HG02852 (cell line): ENCODE measurements around the gene TENM3.

ENCODE experiments used
- ATAC-seq: cut with Tn5 transposase; IDR thresholded peaks from one replicate; pipeline ENCODE4 v1.9.1; 2021; ENCODE audit warnings: mild to moderate bottlenecking, moderate library complexity; ENCODE audit not compliant: unreplicated experiment

Gene TENM3

DNA sequence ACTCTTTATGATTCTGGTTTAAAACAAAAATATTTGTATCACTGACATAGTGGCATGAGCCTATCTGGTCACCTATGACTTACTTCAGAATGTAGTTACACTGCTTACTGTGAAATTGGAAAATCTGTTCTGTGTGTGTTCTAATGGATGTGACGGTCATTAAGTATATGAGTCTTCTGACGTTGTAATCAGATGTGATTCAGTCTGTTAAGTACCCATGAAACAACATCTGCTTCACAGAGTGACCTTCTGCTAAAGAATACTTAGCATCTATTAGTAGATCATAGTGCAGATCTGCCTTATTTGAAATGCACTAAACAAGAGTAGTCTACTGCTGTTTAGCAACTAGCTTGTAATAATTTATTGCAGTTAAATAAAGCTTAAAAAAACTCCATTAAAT is 356.9 kb downstream of the TENM3 start:
- ATAC-seq = no peak

DNA sequence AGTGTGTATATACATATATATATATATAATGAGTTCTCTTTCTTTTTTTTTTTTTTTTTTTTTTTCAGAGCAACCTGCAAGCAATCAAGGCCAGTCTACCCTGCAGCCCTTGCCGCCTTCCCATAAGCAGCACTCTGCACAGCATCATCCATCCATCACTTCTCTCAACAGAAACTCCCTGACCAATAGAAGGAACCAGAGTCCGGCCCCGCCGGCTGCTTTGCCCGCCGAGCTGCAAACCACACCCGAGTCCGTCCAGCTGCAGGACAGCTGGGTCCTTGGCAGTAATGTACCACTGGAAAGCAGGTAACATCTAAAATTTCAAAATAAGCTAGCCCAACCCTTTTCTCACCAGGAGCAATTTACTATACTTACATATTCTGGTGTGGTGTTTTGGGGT is 357.7 kb downstream of the TENM3 start:
- ATAC-seq = no peak

DNA sequence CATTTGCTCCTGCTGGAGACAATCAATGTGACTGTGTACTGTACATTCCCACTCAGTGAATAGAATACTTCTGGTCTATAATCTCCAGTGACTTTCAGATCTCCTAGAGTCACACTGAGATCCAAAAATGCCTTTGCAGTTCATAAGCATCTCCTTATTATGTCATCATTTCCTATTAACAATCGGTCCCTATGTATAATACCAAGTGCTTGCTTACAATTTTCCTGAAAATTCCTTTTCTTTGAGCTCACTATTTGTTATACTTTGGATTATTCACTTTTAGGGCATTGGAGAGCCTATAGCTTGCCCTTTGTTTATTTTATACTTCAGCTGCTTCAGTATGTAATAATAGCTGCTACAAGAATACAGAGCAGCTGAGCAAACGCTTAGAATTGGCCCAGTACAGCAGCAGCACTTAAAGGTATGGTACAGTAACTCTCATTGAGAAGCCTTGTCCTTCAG is 361.0 kb downstream of the TENM3 start:
- ATAC-seq = no peak

DNA sequence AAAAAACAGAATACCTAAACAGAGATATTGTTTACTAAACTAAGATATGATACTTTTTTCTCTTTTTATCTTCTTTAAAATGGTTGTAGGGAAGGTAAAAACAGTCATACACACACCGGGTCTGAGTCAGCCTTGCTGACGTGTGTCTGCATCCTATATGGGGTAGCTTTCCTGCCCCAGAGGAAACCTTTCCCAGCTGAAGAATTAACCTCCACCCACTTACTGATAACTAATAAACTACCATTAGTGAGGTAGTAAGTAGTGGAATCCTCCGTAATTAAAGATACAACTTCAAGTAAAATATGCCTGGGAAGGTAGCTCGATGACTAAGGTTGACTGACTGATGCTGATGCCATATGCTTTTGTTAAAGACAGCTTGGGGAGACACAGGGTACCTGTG is 361.8 kb downstream of the TENM3 start:
- no peak for ATAC-seq

DNA sequence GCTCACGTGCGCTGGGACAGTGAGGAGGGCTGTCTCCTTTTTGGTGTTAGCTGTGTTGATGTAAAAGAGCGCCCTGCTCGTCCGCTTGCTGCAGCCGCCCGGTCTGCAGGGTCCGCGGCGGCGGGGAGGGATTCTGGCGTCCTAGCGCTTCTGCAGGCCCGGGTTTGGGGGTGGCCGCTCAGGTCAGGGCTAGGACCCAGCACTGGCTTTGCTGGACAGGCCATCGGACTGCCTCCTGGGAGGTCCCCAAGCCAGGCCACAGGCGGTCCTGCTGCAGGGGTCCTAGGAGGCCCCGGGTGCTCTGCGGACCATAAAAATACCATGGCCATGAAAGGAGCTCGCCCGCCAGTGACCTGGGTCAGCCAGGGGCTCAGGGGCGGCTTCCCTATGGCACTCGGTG is 365.3 kb downstream of the TENM3 start:
- ATAC-seq = no peak

DNA sequence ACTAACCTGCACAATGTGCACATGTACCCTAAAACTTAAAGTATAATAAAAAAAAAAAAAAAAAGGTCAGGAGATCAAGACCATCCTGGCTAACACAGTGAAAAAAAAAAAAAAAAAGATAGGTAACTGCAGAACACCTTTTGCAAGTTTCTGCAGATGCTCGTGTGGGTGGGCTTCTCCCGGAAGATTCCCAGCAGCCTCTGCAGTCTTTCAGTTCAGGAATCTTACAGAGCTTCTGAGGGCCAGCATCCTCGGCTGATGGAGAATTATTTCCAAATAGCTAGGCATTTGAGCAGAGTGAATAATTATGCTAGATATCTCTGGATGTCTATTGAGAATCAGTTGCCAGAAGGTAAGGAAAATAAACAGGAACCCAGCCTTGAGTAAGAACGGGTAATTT is 373.3 kb downstream of the TENM3 start:
- no peak for ATAC-seq

DNA sequence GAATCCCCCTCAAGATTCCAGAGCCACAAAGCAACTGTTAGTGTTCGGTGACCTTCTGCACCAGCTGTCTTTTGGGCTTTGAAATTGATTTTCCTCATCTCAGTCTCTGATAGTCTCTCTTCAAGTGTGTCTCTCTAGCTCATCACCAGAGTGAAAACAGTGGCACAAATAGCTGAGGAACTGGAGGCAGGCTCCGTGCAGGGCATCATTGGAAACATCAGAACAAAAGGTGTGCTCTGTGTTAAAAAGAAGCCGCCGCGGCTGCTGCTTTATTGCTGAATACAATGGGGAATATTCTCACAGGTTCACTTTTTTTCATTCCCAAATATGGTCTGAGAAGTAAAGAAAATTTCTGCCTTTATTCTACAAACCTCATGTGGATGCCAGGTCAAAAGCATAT is 376.5 kb downstream of the TENM3 start:
- ATAC-seq = no peak

DNA sequence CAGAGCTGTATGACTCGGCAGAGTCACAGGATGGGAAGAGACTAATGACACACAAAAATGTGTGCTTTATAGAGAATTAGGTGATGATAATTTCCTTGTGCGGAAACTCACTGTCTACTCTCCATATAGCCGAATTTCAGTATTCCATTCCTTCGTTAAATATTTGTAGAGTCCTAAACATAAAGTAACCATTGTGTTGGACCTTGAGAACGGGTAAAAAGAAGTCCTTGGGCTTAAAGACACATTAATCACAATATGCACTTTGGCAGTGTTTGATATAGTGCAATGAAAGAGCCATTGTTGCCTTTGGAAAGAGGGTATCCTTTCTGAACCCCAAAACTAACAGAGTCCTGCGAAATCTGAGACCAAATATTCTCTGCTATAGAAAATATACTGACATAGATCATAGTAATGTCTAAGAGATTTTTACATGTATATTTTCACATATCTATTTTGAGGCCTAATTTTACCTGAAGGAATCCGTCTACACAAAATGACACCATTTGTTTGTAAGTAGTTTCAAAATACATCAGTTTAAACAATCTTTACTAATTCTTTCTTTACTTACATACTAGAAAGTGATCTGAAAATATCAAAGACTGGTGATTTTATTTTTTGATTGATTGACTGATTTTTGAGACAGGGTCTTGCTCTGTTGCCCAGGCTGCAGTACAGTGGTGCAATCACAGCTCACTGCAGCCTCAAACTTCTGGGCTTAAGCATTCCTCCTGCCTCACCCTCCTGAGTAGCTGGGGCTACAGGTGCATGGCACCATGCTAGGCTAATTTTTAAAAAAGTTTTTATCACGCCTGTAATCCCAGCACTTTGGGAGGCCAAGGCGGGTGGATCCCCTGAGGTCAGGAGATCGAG is 377.1 kb downstream of the TENM3 start:
- no peak for ATAC-seq

DNA sequence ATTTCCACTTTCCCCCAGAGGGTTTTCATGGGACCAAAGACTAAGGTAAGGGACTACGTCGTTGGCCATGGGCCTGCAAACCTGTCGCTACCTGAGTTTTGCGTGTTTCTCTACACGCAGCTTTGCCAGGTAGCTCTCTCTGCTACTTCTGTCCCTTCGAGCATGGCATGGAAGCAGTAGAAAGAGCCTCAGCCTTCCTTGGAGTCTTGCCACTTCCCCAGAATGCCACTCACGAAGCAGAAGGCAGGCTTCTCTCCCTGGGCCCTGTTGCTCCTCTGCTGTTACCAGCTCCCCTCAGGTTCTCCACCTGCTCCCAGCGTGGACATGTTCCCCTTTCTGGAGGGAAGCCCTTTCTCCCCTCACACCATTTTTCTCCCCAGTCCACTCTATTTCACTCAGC is 381.1 kb downstream of the TENM3 start:
- no peak for ATAC-seq

DNA sequence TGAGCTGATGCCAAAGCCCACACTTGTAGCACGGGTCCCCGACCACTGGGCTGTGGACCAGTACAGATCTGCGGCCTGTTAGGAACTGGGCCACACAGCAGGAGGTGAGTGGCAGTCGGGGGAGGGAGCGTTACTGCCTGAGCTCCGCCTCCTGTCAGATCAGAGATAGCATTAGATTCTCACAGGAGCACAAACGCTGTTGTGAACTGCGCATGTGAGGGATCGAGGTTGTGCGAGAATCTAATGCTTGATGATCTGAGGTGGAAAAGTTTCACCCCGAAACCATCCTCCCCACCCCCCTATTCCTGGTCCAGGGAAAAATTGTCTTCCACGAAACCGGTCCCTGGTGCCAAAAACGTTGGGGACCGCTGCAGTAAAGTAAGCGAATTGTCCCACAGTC is 382.0 kb downstream of the TENM3 start:
- ATAC-seq = no peak

DNA sequence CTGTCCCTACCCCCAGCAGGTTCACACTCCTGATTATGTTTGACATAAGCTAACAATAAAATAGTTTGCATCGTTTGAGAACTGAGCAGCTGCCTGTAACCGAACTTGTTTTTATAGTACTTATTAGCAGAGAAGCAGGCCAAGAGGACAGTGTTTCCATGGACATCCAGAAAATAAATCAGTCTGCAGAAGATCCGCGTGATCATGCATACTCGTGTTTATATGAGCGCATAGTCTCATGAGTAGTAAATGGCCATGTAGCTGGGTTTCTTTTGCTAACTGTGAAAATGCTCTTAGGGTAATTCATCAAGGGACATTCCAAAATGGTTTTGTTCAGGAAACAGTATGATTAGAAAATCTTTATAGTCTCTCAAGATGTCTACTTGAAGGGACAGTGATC is 384.8 kb downstream of the TENM3 start:
- ATAC-seq = no peak

DNA sequence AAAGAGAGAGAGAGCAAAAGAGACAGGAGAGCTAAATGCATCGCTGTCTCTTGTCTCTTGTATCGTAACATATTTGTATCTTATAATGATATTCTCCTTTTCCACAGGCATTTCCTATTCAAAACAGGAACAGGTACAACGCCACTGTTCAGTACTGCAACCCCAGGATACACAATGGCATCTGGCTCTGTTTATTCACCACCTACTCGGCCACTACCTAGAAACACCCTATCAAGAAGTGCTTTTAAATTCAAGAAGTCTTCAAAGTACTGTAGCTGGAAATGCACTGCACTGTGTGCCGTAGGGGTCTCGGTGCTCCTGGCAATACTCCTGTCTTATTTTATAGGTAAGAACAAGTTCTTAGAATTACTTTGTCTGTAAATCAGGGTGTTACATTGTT is 385.3 kb downstream of the TENM3 start:
- ATAC-seq = no peak

DNA sequence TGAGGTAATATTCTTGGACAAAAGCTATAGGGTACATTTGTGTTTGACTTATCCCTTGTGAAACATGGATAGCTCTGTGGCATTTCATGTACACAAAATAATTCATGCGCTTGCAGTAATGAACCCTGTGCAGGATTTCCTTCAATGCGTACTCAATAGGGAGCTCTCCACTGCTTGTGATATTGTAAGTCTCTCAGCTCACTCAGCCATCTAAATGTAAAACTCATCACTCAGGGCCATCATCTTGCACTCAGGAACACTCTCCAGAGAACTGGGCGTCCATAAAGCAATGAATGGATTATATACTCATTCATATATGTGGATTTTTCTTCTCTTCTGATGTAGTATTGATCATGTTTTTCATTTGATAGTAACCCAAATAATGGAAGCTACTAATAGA is 385.9 kb downstream of the TENM3 start:
- ATAC-seq = no peak

DNA sequence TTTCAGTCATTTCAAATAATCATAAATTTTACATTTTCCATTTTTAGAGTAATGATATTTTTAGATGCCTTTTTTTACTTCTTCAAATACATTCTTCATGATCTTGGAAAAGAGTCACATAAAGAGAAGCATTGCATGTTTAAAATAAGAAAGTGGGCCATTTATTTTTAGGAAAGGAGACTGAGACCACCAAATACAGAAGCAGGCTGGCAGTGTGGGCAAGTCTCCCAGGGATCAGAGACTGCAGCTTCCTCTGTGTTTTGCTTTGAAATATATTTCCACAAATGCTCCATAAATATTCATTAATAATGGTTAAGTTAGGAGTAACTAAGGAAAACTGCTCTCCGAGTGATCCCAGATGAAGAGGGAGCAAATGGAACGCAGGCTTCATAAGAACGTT is 397.3 kb downstream of the TENM3 start:
- ATAC-seq = no peak

DNA sequence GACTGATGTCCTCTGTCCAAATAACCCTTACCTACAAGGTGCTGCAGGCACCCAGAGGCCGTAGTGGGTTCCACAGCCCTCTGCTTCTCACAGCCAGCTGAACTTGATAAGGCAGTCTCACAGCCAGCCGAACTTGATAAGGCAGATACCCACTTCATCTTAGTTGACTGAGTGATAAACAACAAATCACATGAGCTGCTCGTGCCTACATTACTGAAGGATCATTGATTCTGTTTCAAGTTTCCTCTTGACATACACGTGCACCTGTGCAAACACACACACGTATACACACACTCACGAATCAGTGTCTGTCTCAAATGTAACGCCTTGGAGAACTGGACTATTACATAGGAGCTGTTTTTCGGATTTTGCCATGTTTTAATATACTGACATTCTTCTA is 397.7 kb downstream of the TENM3 start:
- no peak for ATAC-seq

DNA sequence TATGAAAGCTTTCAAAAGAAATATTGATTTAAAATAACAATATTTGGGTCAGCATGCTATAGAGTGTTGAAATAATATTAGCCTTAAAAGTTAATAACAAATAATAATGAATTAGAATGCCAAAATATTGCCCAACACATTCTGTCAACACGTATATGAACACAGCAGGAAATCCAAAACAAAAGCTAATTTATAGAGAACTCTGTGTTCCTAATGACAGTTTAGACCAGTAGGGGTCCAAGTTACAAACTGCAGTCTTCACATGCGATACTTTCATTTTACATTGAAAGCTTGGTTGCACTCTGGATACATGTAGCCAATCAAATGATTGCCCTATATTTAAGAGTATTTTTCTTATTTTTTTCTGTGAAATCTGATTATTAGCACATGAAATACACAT is 399.6 kb downstream of the TENM3 start:
- ATAC-seq = peak; percentile 67

DNA sequence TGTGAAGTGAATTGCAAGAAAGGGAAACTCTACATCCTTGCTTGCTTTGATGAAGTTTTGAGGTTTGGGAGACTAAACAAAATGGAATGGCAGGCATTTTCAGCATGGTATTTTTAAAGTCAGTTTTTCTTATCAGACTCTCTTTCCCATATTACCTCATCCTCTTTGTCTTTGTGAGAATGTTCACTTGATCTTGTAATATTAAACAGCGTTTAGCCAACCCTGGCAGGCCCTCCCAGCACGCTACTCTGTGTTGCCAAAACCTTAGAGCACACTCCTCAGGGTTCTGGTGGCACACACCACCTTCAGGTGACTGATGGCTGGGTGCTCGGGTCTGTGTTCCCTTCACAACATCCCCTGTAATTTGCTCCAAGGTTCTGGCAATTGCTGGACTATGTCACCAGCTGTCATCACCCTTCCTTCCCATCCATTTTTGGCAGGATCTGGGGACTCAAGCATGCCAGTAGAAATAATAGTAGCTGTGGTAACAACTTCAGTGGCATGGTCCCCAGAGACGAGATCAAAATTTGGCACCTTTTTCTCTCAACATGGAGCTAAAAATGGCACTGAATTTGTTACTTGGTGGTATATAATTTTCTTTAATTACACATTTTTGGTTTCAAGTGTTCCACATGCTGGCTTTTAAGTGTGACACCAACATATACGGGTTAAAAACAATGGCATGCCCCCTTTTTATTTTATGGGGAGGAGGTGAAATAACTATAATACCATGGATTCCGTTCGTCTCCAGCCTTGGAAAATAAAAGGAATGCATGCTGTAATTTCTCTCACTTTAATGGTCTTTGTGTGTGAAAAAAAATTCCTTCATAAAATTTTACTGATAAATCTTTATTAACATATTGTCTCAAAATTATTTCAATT is 400.8 kb downstream of the TENM3 start:
- no peak for ATAC-seq

DNA sequence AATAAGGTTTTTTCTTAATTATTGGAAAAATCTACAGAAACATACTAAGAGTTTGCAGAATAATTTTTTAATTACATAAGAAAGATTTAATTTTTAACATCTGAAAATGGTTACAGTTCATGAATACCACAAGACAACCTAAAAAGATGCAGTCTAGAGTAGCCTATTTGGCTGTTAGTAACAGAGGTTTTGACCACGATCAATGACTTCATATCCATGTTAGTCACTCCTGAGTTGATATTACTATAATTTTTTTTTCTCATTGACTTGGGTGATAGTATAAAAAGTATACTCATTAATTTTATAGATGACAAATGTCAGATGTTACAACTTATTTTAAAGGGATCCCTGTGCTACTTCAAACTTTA is 401.5 kb downstream of the TENM3 start:
- ATAC-seq = no peak

DNA sequence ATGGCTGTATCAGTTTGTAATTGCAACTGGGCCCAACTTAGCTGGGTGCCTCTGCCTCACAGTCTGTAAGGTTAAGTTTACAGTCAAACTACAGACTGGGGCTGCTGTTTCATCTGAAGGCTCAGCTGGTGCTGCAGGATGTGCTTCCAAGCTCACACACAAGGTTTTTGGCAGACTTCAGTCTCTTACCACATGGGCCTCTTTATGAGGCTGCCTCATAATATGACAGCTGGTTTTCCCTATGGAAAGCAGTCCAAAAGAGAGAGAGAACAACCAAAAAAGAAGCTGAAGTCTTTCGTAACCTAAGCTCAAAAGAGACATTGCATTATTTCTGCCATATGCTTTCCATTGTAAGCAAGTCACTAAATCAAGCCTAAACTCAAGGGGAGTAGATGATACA is 402.3 kb downstream of the TENM3 start:
- ATAC-seq = no peak

DNA sequence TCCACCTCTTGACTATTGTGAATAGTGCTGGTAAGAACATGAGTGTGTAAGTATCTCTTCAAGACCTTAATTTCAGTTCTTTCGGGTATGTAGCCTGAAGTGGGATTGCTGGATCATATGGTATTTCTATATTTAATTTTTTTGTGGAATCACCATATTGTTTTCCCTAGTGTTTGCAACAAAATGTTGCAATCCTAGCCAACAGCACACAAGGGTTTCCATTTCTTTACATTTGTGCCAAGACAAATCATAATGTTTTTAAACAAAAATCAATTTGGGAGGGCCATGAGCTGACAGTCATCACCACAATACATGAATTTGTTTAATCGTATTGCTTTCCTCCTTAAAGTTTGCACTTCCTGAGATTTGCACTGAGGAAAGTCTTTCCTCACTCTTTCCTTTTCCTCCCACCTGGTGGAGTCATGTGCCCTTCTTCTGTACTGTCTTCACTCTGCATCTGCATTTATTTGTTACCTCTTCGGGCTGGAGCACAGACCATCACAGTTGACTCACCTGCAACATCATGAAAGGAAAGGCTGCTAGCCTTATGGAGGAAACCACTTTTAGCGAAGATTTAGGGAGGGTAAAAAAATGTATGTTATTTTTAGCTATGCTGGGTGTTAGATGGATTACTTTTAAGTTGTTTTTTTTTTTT is 404.6 kb downstream of the TENM3 start:
- ATAC-seq = no peak

DNA sequence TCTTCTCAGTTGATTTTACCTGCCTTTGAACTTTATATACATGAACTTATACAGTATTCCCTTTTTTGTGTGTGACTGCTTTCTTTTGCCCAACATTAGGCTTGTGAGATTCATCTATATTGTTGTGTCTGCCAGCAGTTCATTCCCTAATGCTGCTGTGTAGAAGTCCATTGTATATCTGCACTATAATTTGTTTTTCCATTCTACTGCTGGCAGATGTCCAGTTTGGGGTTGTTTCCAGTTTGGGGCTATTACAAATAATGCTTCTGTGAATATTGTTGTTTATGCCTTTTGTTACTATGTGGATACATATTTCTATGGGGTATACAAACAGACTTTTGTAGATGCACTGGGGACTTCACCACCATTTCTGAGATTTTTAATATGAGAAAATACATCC is 405.6 kb downstream of the TENM3 start:
- ATAC-seq = no peak
